ENCODE results near the gene ZNF790.

Gene ZNF790

GRCh38 chr19:36837906-36838783 is at the start of gene ZNF790:
Gene ZNF790 (minus strand): TSS chr19:36838387. CDS start chr19:36825619, 12,768 bp downstream.
- CTCF ChIA-PET = interaction anchor here (0.6 to 1.0 kb wide), 4 partner anchors 11 to 137 kb away, joined by 3 to 4 read pairs (median 3); partner anchors contain the start of gene ZNF345

GRCh38 chr19:36876993-36877938 is 39.1 kb upstream of the ZNF790 start:
- Mint-ChIP-seq H3K9me3 (peaks cover 57% of the 10 kb centered on the region), H3K27ac (no peak overlapping the region), H3K36me3 (peaks cover 47% of the 10 kb centered on the region), H3K27me3 (no peaks in the 10 kb centered on the region), H3K4me1 (no peaks in the 10 kb centered on the region), H3K4me3 (no peak overlapping the region)
- CTCF ChIA-PET = no interaction called here
- DNase-seq = no peak

More at GRCh38 chr19:36837906-36838783, at the start of gene ZNF790:
- H3K4me3 Mint-ChIP-seq = no peak within 1 kb of the TSS
- no peak within 1 kb of the TSS for H3K27ac Mint-ChIP-seq
- peak; percentile 90 for DNase-seq
- H3K9me3 Mint-ChIP-seq = peaks cover 49% of the 10 kb centered on the region
- peaks cover 56% of the 10 kb centered on the region for H3K36me3 Mint-ChIP-seq
- H3K4me1 Mint-ChIP-seq = no peaks in the 10 kb centered on the region
- H3K27me3 Mint-ChIP-seq = no peaks in the 10 kb centered on the region

- CTCF ChIA-PET = no interaction called here
- Mint-ChIP-seq H3K36me3 (peaks cover 48% of the 10 kb centered on the region), H3K9me3 (peaks cover 27% of the 10 kb centered on the region), H3K27me3 (no peaks in the 10 kb centered on the region), H3K4me1 (peaks cover 4% of the 10 kb centered on the region), H3K27ac (no peak overlapping the region), H3K4me3 (no peak overlapping the region)
- no peak for DNase-seq
Measured at GRCh38 chr19:36851898-36852297, 13.7 kb upstream of the ZNF790 start.

- CTCF ChIA-PET = interaction anchor here (0.6 to 1.2 kb wide), 4 partner anchors 13 to 122 kb away, joined by 3 to 4 read pairs (median 4); partner anchors contain the start of genes ZNF568, ZNF790 and ZNF829
- H3K4me1 Mint-ChIP-seq = peaks cover 4% of the 10 kb centered on the region
- DNase-seq = peak; percentile 93
- no peak within 1 kb of the TSS for H3K4me3 Mint-ChIP-seq
- no peak within 1 kb of the TSS for H3K27ac Mint-ChIP-seq
- H3K27me3 Mint-ChIP-seq = no peaks in the 10 kb centered on the region
- peaks cover 23% of the 10 kb centered on the region for H3K9me3 Mint-ChIP-seq
- peaks cover 46% of the 10 kb centered on the region for H3K36me3 Mint-ChIP-seq
Measured at GRCh38 chr19:36850559-36851442, 12.6 kb upstream of the ZNF790 start, which contains the start of gene ZNF345. Gene ZNF345 (plus strand): TSS chr19:36850876. CDS start chr19:36876831, 25,955 bp downstream.

- Mint-ChIP-seq H3K27me3 (no peaks in the 10 kb centered on the region), H3K4me1 (peaks cover 4% of the 10 kb centered on the region), H3K36me3 (peaks cover 48% of the 10 kb centered on the region), H3K27ac (no peak overlapping the region), H3K9me3 (peaks cover 25% of the 10 kb centered on the region), H3K4me3 (no peak overlapping the region)
- CTCF ChIA-PET = interaction anchor here (0.7 to 1.5 kb wide), 6 partner anchors 11 to 245 kb away, joined by 3 to 4 read pairs (median 3); partner anchors contain the start of genes ZNF382, ZNF568, ZNF790 and ZNF829
- peak; percentile 94 for DNase-seq
Measured at GRCh38 chr19:36849701-36850558, 11.7 kb upstream of the ZNF790 start.

- CTCF ChIA-PET = no interaction called here
- Mint-ChIP-seq H3K27ac (no peak overlapping the region), H3K36me3 (peaks cover 47% of the 10 kb centered on the region), H3K9me3 (peaks cover 24% of the 10 kb centered on the region), H3K4me1 (peaks cover 4% of the 10 kb centered on the region), H3K4me3 (no peak overlapping the region), H3K27me3 (no peaks in the 10 kb centered on the region)
- no peak for DNase-seq
Measured at GRCh38 chr19:36847968-36848367, 9.8 kb upstream of the ZNF790 start.

GRCh38 chr19:36838784-36839324 is 667 bp upstream of the ZNF790 start:
- Mint-ChIP-seq H3K4me3 (no peak overlapping the region), H3K4me1 (no peaks in the 10 kb centered on the region), H3K9me3 (peaks cover 47% of the 10 kb centered on the region), H3K36me3 (peaks cover 56% of the 10 kb centered on the region), H3K27me3 (no peaks in the 10 kb centered on the region), H3K27ac (no peak overlapping the region)
- DNase-seq = no peak
- CTCF ChIA-PET = interaction anchor here (0.8 kb wide), 1 partner anchor 11 kb away, joined by 3 read pairs; no protein-coding TSS in a partner anchor

- no peaks in the 10 kb centered on the region for H3K4me1 Mint-ChIP-seq
- no peak overlapping the region for H3K4me3 Mint-ChIP-seq
- no peak for DNase-seq
- H3K36me3 Mint-ChIP-seq = peaks cover 53% of the 10 kb centered on the region
- CTCF ChIA-PET = interaction anchor here (0.6 to 1.0 kb wide), 3 partner anchors 12 to 137 kb away, joined by 3 to 4 read pairs (median 3); partner anchors contain the start of gene ZNF345
- H3K9me3 Mint-ChIP-seq = peaks cover 51% of the 10 kb centered on the region
- H3K27me3 Mint-ChIP-seq = no peaks in the 10 kb centered on the region
- no peak overlapping the region for H3K27ac Mint-ChIP-seq
Measured at GRCh38 chr19:36837176-36837905, 846 bp downstream of the ZNF790 start.

GRCh38 chr19:36833430-36833829 is 4.8 kb downstream of the ZNF790 start:
- CTCF ChIA-PET = no interaction called here
- H3K9me3 Mint-ChIP-seq = peaks cover 66% of the 10 kb centered on the region
- no peak overlapping the region for H3K27ac Mint-ChIP-seq
- no peaks in the 10 kb centered on the region for H3K4me1 Mint-ChIP-seq
- H3K4me3 Mint-ChIP-seq = no peak overlapping the region
- H3K36me3 Mint-ChIP-seq = peaks cover 63% of the 10 kb centered on the region
- DNase-seq = no peak
- H3K27me3 Mint-ChIP-seq = no peaks in the 10 kb centered on the region

- H3K4me1 Mint-ChIP-seq = no peaks in the 10 kb centered on the region
- CTCF ChIA-PET = no interaction called here
- H3K4me3 Mint-ChIP-seq = no peak overlapping the region
- H3K27ac Mint-ChIP-seq = no peak overlapping the region
- H3K9me3 Mint-ChIP-seq = peaks cover 70% of the 10 kb centered on the region
- H3K36me3 Mint-ChIP-seq = peaks cover 76% of the 10 kb centered on the region
- H3K27me3 Mint-ChIP-seq = no peaks in the 10 kb centered on the region
- DNase-seq = no peak
Measured at GRCh38 chr19:36821758-36822157, 16.4 kb downstream of the ZNF790 start.

- H3K27me3 Mint-ChIP-seq = no peaks in the 10 kb centered on the region
- H3K27ac Mint-ChIP-seq = no peak overlapping the region
- H3K9me3 Mint-ChIP-seq = peaks cover 65% of the 10 kb centered on the region
- no peak for DNase-seq
- no peak overlapping the region for H3K4me3 Mint-ChIP-seq
- CTCF ChIA-PET = no interaction called here
- H3K36me3 Mint-ChIP-seq = peaks cover 61% of the 10 kb centered on the region
- H3K4me1 Mint-ChIP-seq = no peaks in the 10 kb centered on the region
Measured at GRCh38 chr19:36819130-36819630, 19.0 kb downstream of the ZNF790 start.

GRCh38 chr19:36807029-36807428 is 31.2 kb downstream of the ZNF790 start:
- peaks cover 61% of the 10 kb centered on the region for H3K9me3 Mint-ChIP-seq
- no peak for DNase-seq
- H3K36me3 Mint-ChIP-seq = peaks cover 37% of the 10 kb centered on the region
- H3K4me1 Mint-ChIP-seq = no peaks in the 10 kb centered on the region
- no peak overlapping the region for H3K27ac Mint-ChIP-seq
- CTCF ChIA-PET = no interaction called here
- H3K27me3 Mint-ChIP-seq = no peaks in the 10 kb centered on the region
- no peak overlapping the region for H3K4me3 Mint-ChIP-seq

All from activated naive CD4-positive, alpha-beta T cell treated with anti-CD3 and anti-CD28 coated beads, Interleukin-2, amount 10 ng/mL, durations not matched to agents 7 days and 5 days (primary cell).